GM19397 (cell line): ENCODE data around the gene GJC1.

Experiments
- ATAC-seq: cut with Tn5 transposase; IDR thresholded peaks from one replicate; pipeline ENCODE4 v1.9.1; 2021; ENCODE audit warnings: mild to moderate bottlenecking, moderate library complexity; ENCODE audit not compliant: unreplicated experiment

GJC1 gene

GRCh38 chr17:44804302-44805089 is 25.6 kb downstream of the GJC1 start:
- no peak for ATAC-seq

GRCh38 chr17:44801880-44802279 is 28.2 kb downstream of the GJC1 start:
- ATAC-seq: no peak

- no peak for ATAC-seq
Observed at GRCh38 chr17:44798356-44798755, 31.7 kb downstream of the GJC1 start.

- no peak for ATAC-seq
Observed at GRCh38 chr17:44797802-44798201, 32.3 kb downstream of the GJC1 start.

GRCh38 chr17:44796731-44797130 is 33.4 kb downstream of the GJC1 start:
- no peak for ATAC-seq

GRCh38 chr17:44795928-44796327 is 34.2 kb downstream of the GJC1 start:
- no peak for ATAC-seq

- no peak for ATAC-seq
Observed at GRCh38 chr17:44795421-44795820, 34.7 kb downstream of the GJC1 start.

GRCh38 chr17:44794851-44795413 is 35.2 kb downstream of the GJC1 start:
- no peak for ATAC-seq

GRCh38 chr17:44793885-44794842 is 35.9 kb downstream of the GJC1 start:
- ATAC-seq: no peak

- ATAC-seq: no peak
Observed at GRCh38 chr17:44792276-44792675, 37.8 kb downstream of the GJC1 start.

GRCh38 chr17:44788139-44788538 is 41.9 kb downstream of the GJC1 start:
- no peak for ATAC-seq

GRCh38 chr17:44787271-44787940 is 42.7 kb downstream of the GJC1 start:
- ATAC-seq: no peak

- no peak for ATAC-seq
Observed at GRCh38 chr17:44786551-44787081, 43.5 kb downstream of the GJC1 start.

GRCh38 chr17:44785921-44786320 is 44.2 kb downstream of the GJC1 start:
- no peak for ATAC-seq

GRCh38 chr17:44782326-44782850 is 47.7 kb downstream of the GJC1 start:
- ATAC-seq: no peak

- no peak for ATAC-seq
Observed at GRCh38 chr17:44781551-44782325, 48.3 kb downstream of the GJC1 start.

GRCh38 chr17:44780845-44781480 is 49.1 kb downstream of the GJC1 start:
- ATAC-seq: no peak

- no peak for ATAC-seq
Observed at GRCh38 chr17:44780161-44780560, 49.9 kb downstream of the GJC1 start.
